SK-N-SH (cell line): ENCODE measurements around the gene METTL27.

Experiments
- JUND ChIP-seq: IDR thresholded peaks from 2 replicates; pipeline ENCODE4 v1.4.0; 2012
- YY1 ChIP-seq: IDR thresholded peaks from 2 replicates; pipeline ENCODE4 v1.4.0; 2012; ENCODE audit warnings: low read depth, mild to moderate bottlenecking
- TF ChIP-seq, protein P1 (sequence below): fragments of 200-600 bp; sonication (generic); IDR thresholded peaks from 2 replicates; pipeline ENCODE4 v1.6.1; 2017; ENCODE audit warnings: antibody characterized with exemption, mild to moderate bottlenecking, moderate library complexity
- TF ChIP-seq, protein P2 (sequence below): IDR thresholded peaks from 2 replicates; pipeline ENCODE4 v1.6.1; 2012; ENCODE audit warnings: mild to moderate bottlenecking, low read depth, low read length, moderate library complexity

DNA sequence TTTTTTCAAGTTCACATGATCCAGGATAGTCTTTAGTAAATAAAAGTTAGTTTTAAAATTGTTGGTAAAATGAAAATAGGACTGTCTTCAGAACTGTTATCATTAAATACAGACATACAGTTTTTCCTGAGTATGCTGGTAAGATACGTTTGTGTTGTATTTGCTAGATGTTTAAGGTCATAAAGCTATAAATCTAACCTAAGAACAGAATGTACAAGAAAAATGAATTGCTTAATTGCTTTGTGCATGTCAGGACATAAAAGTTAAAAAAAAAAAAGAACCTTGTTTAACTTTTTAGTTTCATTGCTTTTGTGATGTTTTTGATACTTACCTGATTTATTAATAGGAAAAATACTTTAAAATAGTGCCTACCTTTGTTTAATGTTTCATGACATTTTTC lies 40.7 kb downstream of the METTL27 start:
- TF ChIP-seq JUND, result no peak
- TF ChIP-seq, protein P1, sequence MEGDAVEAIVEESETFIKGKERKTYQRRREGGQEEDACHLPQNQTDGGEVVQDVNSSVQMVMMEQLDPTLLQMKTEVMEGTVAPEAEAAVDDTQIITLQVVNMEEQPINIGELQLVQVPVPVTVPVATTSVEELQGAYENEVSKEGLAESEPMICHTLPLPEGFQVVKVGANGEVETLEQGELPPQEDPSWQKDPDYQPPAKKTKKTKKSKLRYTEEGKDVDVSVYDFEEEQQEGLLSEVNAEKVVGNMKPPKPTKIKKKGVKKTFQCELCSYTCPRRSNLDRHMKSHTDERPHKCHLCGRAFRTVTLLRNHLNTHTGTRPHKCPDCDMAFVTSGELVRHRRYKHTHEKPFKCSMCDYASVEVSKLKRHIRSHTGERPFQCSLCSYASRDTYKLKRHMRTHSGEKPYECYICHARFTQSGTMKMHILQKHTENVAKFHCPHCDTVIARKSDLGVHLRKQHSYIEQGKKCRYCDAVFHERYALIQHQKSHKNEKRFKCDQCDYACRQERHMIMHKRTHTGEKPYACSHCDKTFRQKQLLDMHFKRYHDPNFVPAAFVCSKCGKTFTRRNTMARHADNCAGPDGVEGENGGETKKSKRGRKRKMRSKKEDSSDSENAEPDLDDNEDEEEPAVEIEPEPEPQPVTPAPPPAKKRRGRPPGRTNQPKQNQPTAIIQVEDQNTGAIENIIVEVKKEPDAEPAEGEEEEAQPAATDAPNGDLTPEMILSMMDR, result no peak
- TF ChIP-seq YY1, result no peak
- TF ChIP-seq, protein P2, sequence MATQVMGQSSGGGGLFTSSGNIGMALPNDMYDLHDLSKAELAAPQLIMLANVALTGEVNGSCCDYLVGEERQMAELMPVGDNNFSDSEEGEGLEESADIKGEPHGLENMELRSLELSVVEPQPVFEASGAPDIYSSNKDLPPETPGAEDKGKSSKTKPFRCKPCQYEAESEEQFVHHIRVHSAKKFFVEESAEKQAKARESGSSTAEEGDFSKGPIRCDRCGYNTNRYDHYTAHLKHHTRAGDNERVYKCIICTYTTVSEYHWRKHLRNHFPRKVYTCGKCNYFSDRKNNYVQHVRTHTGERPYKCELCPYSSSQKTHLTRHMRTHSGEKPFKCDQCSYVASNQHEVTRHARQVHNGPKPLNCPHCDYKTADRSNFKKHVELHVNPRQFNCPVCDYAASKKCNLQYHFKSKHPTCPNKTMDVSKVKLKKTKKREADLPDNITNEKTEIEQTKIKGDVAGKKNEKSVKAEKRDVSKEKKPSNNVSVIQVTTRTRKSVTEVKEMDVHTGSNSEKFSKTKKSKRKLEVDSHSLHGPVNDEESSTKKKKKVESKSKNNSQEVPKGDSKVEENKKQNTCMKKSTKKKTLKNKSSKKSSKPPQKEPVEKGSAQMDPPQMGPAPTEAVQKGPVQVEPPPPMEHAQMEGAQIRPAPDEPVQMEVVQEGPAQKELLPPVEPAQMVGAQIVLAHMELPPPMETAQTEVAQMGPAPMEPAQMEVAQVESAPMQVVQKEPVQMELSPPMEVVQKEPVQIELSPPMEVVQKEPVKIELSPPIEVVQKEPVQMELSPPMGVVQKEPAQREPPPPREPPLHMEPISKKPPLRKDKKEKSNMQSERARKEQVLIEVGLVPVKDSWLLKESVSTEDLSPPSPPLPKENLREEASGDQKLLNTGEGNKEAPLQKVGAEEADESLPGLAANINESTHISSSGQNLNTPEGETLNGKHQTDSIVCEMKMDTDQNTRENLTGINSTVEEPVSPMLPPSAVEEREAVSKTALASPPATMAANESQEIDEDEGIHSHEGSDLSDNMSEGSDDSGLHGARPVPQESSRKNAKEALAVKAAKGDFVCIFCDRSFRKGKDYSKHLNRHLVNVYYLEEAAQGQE, result no peak
